ENCODE results near the gene ARHGEF25.
A peak's percentile ranks its signal among the peaks of the same experiment; 100 is the strongest.
"Not testable (repeated sequence)": the region's sequence is repeated elsewhere in the genome, so short reads cannot be mapped to it uniquely, and the experiment has no call there.

Gene ARHGEF25

DNA sequence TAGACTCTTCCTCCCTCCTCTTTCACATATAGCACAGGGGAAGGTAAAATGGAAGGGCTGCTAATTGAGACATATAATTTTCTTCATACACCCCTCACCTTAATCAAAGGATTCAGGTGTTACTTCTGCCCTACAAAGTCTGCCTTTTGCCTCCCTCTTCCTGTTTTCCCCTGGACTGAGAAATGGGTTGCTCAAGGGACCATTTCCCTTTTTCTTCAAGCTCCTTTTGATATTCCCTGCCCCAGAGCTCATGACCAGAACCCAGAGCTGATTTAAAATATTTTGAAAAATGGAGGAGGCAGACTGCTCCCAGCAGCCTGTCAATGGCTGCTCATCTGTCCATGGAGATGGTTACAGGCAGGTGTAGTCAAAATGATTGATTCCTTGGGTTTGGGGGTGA lies 26.5 kb upstream of the ARHGEF25 start:
- DNase-seq (ENCODE audit: low read depth in 2 of 2, low spot score in 1 of 2) = no peak

DNA sequence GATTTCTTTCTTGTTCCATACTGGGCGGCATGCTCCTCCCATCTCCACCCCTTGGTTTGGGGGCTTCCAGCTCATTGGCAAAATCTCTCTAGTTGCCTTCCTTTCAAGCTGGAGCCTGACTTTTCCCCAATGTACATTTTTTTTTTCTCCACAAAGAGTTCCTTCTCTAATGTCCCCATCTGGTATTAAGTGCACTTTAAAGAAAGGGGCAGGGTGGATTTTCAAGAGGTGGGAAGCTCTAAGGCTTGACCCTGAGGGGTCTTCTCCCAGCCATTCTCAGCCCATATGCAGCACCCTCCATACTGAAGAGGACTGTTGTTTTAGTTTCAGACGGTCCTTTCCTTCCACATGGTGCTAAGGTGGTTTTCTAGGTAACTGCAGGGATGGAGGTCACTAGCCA lies 26.1 kb upstream of the ARHGEF25 start:
- no peak for DNase-seq (ENCODE audit: low read depth in 2 of 2, low spot score in 1 of 2)

DNA sequence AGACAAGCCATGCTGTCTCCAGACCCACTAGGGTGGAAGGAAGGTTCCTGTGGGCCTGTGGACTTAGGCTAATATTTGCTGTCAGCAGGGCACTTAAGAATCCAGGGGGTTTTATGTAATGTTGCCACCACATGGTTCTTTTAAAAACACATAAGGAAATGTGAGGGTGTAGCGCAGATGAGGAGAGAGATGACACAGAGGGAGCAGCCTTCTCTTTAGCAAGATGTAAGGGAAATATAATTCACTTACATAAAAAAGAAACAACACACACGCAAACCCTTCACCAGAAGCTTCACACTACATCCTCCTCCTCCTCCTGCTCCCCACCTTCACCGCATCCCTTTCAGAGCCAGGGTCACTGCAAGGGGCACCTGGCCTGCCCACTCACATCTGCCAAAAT lies 25.1 kb upstream of the ARHGEF25 start:
- no peak for DNase-seq (ENCODE audit: low read depth in 2 of 2, low spot score in 1 of 2)

DNA sequence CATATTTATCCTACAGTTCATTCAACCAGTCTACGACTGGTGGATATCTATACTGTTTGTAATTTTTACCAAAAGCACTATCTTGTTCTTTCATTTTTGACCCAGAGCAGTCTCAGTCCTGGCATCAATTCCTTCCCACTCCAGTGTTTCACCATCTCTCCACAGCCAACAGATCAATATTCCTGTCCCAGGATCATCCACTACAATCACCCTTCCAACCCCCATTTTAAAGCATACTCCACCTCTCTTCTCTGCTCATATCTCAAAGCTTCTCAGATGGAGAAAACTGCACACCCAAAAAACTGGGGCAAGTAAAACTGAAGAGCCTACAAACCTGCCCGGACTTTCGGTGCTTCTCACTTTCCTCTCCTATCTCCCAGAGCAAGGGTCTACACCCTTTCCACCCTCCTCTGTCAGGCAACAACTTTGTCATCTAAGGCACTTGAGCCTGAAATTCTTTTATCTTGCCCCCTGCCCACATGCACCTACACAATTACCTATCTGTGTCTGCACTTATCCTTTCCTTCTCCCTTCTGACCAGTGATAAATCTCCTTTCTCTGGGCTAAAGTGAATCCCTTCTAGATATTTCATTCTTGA lies 24.3 kb upstream of the ARHGEF25 start:
- DNase-seq (ENCODE audit: low read depth in 2 of 2, low spot score in 1 of 2) = no peak

DNA sequence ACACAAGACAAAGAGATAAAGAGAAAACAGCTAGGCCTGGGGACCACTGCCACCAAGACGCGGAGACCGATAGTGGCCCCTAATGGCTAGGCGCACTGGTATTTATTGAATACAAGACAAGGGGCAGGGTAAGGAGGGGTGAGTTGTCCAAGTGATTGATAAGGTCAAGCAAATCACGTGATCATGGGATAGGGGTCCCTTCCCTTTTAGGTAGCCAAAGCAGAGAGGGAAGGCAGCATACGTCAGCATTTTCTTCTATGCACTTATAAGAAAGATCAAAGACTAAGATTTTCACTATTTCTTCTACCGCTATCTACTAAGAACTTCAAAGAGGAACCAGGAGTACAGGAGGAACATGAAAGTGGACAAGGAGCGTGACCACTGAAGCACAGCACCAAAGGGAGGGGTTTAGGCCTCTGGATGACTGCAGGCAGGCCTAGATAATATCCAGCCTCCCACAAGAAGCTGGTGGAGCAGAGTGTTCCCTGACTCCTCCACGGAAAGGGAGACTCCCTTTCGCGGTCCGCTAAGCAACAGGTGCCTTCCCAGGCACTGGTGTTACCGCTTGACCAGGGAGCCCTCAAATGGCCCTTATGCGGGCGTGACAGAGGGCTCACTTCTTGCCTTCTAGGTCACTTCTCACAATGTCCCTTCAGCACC lies 22.2 kb upstream of the ARHGEF25 start:
- not testable (repeated sequence) for DNase-seq (ENCODE audit: low read depth in 2 of 2, low spot score in 1 of 2)

DNA sequence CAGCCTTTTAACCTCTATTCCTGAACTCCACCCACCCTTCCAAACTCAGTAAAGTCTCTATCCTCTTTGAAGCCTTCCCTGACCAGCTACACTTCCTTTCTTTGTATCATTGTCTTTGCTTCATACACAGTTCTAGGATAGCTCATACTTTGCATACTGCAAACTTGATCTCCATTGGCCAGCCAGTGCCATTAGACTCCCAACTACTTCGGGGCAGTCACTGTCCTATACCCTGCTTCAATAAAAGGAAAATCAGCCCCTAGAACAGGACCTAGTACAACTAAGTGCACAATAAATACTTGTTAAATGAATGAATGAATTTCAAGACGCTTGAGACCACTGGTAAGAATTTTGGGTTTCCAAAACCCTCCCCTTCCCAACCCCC lies 20.8 kb upstream of the ARHGEF25 start:
- no peak for DNase-seq (ENCODE audit: low read depth in 2 of 2, low spot score in 1 of 2)

DNA sequence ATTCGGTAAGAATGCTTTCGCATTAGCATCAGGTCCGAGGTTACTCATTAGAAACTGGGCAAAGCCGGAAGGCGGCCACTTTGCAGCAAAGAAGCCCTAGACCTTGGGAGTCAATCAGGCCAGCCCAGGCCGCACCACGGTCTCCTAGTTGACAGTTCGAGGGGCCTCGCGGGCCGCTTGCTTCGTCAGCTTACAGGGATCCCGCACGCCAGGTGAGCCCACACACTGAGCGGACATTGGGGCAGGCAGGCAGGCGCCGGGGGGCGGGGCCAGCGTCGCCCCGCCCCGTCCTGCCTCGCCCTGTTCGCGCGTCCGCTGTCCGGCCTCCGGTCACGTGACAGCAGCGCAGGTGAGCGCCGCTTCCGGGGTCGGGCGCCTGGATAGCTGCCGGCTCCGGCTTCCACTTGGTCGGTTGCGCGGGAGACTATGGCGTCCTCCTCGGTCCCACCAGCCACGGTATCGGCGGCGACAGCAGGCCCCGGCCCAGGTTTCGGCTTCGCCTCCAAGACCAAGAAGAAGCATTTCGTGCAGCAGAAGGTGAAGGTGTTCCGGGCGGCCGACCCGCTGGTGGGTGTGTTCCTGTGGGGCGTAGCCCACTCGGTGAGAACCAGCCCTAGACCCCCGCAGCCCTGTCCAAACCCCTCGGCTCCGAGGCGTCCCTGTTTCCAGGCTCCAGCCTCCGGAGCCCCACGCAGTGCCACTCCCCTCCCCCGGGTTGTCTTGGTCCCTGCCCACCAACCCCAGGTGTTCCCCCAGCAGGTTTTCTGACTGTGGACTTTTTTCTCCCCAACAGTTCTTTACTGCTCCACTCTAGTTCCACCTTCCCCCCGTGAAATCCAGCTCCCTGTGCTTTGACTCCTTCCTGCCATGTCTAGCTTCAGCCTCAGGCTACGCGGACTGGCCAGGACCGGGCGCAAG lies 20.1 kb upstream of the ARHGEF25 start, which contains the start of gene PIP4K2C:
Gene PIP4K2C, plus strand, starts transcription at position 329 of the 918 bp plus-strand sequence. Its CDS starts 98 bp downstream, at position 427.
- DNase-seq (ENCODE audit: low read depth in 2 of 2, low spot score in 1 of 2) = peak; percentile 33 to 60

DNA sequence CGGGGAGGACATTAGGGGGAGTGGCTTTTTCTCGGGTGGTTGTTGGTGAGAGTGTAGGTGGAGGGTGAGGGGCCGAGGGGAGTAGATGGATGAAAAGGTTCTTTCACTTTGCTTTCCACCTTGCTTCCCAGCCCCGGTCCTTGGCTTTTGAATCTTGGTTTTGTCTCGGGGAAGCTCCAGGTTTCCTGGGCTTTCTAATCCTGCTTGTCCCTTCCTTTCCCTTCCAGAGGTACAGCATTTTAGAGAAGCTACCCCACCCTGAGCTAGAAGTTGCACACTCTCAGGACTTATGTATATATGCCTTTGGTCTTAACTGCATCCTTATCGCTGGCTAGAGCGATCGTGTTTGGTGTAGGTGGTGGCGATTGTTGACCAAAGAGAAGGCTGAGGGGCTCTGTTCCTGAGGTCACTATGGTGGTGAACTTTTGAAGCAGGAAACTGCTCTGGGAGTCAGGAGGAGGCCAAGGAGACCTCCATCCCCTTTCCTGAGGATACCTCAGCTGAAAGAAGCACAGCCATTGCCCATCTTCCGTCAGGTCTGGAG lies 19.4 kb upstream of the ARHGEF25 start:
- no peak for DNase-seq (ENCODE audit: low read depth in 2 of 2, low spot score in 1 of 2)

DNA sequence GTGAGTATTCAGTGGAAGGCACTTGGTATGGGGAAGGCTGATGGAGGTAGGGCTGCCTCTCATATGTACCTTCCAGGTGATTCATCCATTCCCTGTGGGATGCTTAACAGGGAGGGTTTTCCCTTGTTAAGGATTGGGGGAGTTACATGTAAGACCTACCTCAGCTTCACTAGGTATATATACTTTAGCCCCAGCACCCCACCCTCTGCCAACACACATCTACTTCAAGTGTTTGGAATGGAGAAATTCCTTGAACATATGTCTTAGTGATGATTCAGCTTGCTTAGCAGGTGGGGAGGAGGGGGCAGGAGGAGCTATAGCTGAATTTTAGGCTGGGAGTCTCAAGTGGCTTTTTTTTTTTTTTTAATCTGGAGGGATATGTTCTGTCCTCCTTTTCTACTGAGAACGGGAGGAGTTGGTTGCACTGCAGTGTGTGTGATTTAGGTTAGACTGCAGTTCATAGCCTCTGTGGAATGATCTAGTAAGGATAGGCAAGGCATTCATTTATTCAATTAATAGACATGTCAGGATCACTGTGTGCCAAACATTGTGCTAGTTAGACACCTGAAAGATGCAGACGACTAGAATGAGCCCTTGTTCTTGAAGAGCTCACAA lies 18.6 kb upstream of the ARHGEF25 start:
- DNase-seq (ENCODE audit: low read depth in 2 of 2, low spot score in 1 of 2) = no peak

DNA sequence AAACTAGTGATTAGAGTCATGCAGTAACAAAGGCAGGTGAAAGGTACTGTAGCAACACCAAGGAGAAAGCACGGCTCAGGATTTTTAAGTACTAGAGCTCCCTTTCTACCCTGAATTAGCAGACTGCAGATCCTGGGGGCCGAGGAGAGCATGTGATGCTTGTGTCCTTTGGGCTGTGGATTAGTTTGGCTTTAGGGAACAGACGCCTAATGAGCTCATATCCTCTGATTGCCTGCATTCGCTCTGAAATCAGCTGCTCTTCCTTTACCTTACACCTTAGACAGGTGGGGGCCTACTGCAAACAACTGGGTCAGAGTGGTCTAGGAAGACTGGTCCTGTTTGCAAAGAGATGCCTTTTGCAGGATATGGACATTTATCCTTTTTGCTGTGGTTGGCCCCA lies 18.0 kb upstream of the ARHGEF25 start:
- no peak for DNase-seq (ENCODE audit: low read depth in 2 of 2, low spot score in 1 of 2)

DNA sequence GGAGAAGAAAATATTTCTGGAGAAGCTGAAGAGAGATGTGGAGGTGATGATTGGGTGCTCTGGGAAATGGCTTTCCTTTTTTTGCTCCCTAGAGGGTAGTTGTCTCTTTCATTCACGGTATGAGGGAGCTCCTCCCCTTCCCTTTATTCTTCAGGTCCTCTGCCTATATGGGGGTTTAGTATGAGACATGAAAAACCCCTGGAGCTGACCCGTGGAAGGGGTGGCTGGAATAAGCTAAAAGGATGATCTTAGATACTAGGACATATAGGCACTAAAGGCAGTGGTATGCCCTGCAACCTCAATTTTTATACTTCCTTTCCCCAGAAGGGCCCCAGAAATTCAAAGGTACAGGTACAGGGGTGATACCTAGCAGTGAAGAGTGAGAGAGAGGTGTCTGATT lies 10.8 kb upstream of the ARHGEF25 start:
- DNase-seq (ENCODE audit: low read depth in 2 of 2, low spot score in 1 of 2) = no peak

DNA sequence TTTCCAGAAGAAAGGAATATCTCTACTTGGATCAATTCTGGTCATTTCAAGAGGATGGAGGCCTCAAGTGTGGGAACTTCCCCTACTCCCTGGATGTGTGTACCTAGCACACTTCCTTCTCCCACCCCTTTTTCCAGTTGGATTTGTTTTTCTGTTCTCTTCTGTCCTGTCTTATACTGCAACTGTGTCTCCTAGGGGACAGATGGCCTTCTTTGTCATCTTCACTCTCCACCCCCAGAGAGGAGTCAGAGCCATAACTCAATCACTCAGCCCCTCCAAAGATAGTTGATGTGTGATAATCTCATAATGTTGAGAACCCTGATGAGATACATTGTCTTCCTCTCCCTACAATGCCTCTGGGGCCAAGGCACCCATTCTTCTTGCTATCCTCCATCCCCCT lies 8.7 kb upstream of the ARHGEF25 start:
- no peak for DNase-seq (ENCODE audit: low read depth in 2 of 2, low spot score in 1 of 2)

DNA sequence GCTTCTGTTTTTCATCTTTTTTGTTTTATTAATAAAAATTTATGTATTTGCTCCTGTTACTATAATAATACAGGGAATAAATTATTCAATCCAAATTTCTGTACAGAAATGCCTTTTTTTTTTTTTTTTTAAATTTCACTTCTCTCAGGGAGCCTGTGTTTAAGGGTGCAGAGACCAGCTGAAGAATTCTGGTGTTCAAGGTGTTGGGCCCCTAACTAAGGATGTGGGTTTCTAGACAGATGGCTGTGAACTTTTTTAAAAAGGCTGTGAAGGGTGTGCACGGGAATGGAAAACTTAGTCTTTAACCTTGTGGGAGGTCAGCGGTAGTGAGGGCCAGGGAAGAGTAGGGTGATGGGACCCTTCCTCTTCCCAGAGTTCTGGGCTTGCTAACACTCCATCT lies 7.9 kb upstream of the ARHGEF25 start:
- no peak for DNase-seq (ENCODE audit: low read depth in 2 of 2, low spot score in 1 of 2)

DNA sequence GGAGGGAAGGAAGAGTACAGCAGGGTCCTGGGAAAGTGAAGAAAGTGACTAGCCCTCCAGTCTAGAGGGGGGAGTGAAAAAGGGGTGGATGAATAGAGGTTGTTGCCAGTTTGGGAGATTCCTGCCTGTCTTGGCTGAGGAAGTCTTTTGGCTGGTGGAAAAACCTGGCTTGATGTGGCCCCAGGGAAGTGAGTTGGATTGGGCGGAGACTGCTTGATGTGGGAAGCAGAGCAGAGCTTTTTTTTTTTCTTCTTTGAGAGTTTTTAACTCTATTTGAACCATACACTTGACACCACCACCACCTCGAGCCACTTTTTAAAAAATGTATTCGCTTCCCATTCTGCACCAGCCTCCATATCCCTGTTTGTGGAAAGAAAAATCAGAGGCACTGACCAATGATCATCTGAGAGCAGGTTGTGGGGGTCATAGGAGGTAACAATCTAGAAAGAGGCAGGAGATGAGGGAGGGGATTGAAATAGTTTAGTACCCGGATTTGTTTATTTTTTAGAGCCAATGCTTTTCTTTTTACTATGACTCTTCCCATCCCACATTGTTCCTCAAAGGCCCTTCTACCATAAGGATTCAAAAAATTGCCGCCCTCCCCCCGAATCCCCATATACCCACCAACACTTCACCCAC lies 7.3 kb upstream of the ARHGEF25 start:
- no peak for DNase-seq (ENCODE audit: low read depth in 2 of 2, low spot score in 1 of 2)

DNA sequence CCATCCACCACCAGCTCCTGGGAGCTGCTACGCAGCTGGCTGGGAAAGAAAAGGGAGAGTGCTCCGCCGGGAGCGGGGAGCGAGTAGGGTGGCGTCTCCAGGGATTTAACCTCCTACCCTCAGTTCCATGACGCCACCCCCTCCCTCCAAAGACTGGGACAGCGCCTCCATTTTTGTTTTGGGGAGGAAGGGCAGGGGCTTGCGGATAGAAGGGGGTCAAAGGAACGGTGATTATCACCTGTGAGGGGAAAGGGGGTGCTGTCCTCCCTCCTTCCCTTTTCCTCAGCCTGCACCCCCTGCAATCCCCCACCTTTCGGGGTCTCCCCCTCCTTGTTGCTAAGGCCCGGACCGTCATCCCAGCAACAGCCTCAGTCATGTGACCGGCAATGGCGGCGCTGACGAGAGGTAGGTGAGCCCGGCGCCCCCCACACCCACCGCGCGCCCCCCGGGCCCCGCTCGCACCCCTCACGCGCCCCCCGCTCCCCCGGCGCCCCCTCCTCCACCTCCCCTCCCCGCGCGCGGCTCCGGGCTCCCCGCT lies 6.7 kb upstream of the ARHGEF25 start, which contains the start of gene DTX3:
Gene DTX3, plus strand, starts transcription at position 371 of the 538 bp plus-strand sequence. CDS start 1,694 bp downstream, outside the sequence.
- no peak for DNase-seq (ENCODE audit: low read depth in 2 of 2, low spot score in 1 of 2)

DNA sequence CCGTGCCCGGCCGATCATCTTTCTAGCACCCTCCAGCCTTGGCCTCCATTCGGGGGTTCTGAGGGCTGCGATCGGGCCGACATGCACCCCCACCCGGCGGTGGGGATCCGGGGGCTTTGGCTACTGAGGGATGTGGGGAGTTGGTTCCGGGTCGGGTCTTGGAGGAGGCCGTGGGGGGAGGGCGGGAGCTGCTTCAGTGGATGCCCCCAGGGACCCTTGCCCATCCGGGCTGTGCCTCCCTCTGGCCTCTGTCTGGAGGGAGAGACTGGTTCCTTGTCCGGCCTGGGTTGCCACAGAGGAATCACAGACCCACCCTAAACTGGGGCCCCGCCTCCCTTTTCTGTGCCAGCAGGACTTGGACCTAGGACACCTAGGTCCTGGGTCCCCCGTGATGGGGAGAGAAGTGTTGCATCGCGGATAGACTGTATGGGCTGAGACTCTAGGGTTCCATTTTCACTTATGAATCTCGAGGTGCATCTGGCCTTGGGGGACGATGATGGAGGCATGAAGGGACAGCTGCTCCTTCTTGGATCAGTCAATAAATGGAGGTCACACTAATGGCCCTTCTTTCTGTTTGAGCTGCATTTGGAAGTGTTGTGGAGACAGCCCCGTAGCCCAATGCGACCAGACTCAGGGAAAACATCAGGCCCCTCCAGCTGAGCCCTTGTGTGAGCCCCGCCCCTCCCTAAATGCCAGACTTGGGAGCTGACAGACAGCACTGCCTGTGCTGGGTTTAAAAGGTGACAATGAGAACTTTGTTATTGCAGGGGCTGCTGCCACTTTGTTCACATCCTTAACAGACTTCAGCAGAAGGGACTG lies 6.0 kb upstream of the ARHGEF25 start:
- no peak for DNase-seq (ENCODE audit: low read depth in 2 of 2, low spot score in 1 of 2)

DNA sequence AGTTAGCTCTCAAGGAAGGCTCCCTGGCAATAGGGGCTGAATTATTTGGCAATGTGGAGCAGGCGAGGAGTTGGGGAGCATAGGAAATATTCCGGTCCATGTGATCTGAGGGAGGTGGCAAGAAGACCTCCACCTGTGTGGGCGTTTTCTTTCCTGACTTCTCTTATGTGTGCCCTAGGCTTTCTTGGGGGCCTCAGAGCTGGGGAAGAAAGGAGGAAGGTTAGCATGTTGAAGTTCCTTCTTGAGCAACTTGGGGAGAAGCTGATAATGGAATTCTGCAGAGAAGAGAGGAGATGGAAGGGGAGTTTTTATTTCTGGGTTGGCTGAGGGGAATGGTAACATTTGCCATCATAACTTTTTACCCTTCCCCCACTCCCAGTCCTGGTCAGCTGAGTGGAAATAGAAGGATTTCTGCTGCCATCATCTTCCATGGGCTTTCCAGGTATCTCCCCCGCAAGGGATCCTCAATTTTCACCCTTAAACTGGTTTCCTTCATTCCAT lies 5.4 kb upstream of the ARHGEF25 start:
- DNase-seq (ENCODE audit: low read depth in 2 of 2, low spot score in 1 of 2) = no peak

DNA sequence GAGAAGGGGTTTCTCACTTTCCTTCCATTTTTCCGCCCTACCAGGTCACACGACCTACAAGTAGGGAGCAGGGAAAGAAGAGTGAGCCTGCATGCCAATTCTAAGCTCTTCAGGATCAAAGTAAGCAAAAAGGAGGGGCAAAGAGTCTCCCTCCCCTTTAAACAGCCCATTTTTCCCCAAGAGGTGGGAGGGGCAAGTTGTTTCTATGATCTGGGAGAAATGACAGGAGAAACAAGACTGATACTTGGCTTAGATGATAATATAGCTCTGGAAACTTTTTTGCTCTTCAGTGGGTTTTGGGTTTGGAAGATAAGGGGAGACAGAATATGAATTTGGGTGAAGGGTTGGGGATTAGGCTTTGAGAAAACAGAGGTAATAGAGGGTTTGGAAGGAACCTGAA lies 4.8 kb upstream of the ARHGEF25 start:
- no peak for DNase-seq (ENCODE audit: low read depth in 2 of 2, low spot score in 1 of 2)

DNA sequence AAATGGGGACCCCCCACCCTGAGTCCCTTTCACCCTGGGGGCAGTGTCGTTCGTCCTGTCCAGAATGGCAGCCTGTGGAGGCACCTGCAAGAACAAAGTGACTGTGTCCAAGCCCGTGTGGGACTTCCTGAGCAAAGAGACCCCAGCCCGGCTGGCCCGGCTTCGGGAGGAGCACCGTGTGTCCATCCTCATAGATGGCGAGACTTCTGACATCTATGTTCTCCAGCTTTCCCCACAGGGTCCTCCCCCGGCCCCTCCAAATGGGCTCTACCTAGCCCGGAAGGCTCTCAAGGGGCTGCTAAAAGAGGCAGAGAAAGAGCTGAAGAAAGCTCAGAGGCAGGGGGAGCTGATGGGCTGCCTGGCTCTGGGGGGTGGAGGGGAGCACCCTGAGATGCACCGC lies 4.4 kb upstream of the ARHGEF25 start:
- DNase-seq (ENCODE audit: low read depth in 2 of 2, low spot score in 1 of 2) = no peak
